K562 (cell line): ENCODE data around the gene SPRED2. TPM values are rescaled to one million over a fixed set of nuclear protein-coding genes. Genes with fewer than 3 reads are reported as not detected.

Experiments used
- ATAC-seq: fragments of 200-7000 bp; cut with Tn5 transposase; 3 replicates; pipeline ENCODE4 v1.9.1; 2020; ENCODE audit warnings: moderate library complexity
- BruUV-seq: library from RNA; stranded (reverse); fragments of 400-500 nt; replicated peaks from 2 replicates; lab custom pipeline; 2021; lab: Mats Ljungman, UMichigan
- CTCF ChIA-PET: fragments of 300-600 bp; formaldehyde crosslinking; extraction: SDS; loops from one replicate; lab custom pipeline; 2021; ENCODE audit warnings: low intra/inter-chr PET ratio; lab: Yijun Ruan, JAX
- POLR2A ChIA-PET: fragments of 300-600, 350-650 bp; sonication (Branson Sonifier 250); formaldehyde crosslinking; extraction: SDS; loops from one replicate; lab custom pipeline; 2021; ENCODE audit warnings: antibody characterized with exemption, inconsistent platforms; lab: Yijun Ruan, JAX
- DNase-seq, 4 experiments: peaks; one replicate each; pipeline versions ENCODE4 v3.0.0 to v3.0.0-alpha.2; 2011 to 2018; ENCODE audit warnings: low spot score in 3 of 4, mixed read lengths in 3 of 4; ENCODE audit errors: extremely low read depth in 1 of 4
- FAIRE-seq: peaks from 2 replicates; lab custom pipeline; 2011; peaks lifted over from hg19 to GRCh38; lab: Jason Lieb, UNC
- H2AFZ ChIP-seq: 2 replicates; pipeline ENCODE4 v1.6.0; 2011; ENCODE audit warnings: low read depth, low read length, control low read depth, inconsistent platforms
- H3K27ac ChIP-seq: fragments of 200-600 bp; 3 replicates; pipeline ENCODE4 v1.8.0; 2011; ENCODE audit warnings: low read depth, mild to moderate bottlenecking, control low read depth, inconsistent platforms, low read length, moderate library complexity, mixed read lengths; ENCODE audit errors: extremely low read depth
- H3K27me3 ChIP-seq, 2 experiments: fragments of 300-600 bp in 1 of 2; 2 replicates in 1 of 2; 3 replicates in 1 of 2; pipeline versions ENCODE4 v1.6.0 to v1.8.0; 2011; ENCODE audit warnings: inconsistent platforms in 2 of 2, low read length in 2 of 2, mild to moderate bottlenecking in 1 of 2, mixed read lengths in 1 of 2, moderate library complexity in 1 of 2; ENCODE audit not compliant: control insufficient read depth in 2 of 2, insufficient read depth in 2 of 2
- H3K36me3 ChIP-seq: fragments of 300-600 bp; 3 replicates; pipeline ENCODE4 v1.8.0; 2011; ENCODE audit warnings: mild to moderate bottlenecking, low read length, inconsistent platforms; ENCODE audit not compliant: control insufficient read depth, insufficient read depth
- H3K4me1 ChIP-seq, 2 experiments: fragments of 200-600 bp in 1 of 2; replicated peaks in 1 of 2; 2 replicates in 1 of 2; 3 replicates in 1 of 2; pipeline versions ENCODE4 v1.5.1 to v1.8.0; 2011; ENCODE audit warnings: inconsistent platforms in 2 of 2, low read length in 2 of 2, mild to moderate bottlenecking in 1 of 2, mixed read lengths in 1 of 2, moderate library complexity in 1 of 2; ENCODE audit not compliant: control insufficient read depth in 2 of 2, insufficient read depth in 2 of 2
- H3K4me2 ChIP-seq: 2 replicates; pipeline ENCODE4 v1.6.1; 2011; ENCODE audit warnings: low read length, control low read depth, inconsistent platforms, mixed read lengths; ENCODE audit not compliant: insufficient read depth
- H3K4me3 ChIP-seq: fragments of 200-600 bp; sonication (generic), shearing (Covaris generic); 2 replicates; pipeline ENCODE4 v1.5.1; 2016; ENCODE audit warnings: control low read depth, inconsistent platforms
- H3K79me2 ChIP-seq: fragments of 200-600 bp; 3 replicates; pipeline ENCODE4 v1.8.0; 2011; ENCODE audit warnings: low read length, inconsistent platforms; ENCODE audit not compliant: control insufficient read depth, insufficient read depth
- H3K9ac ChIP-seq, 2 experiments: 2 replicates each; pipeline versions ENCODE4 v1.6.0 to v1.6.1; 2011; ENCODE audit warnings: low read depth in 2 of 2, low read length in 2 of 2, control low read depth in 1 of 2, inconsistent platforms in 1 of 2, mild to moderate bottlenecking in 1 of 2, mixed read lengths in 1 of 2; ENCODE audit not compliant: insufficient read depth in 1 of 2
- H3K9me1 ChIP-seq: one replicate; pipeline ENCODE4 v1.6.0; 2011; ENCODE audit warnings: inconsistent platforms, mild to moderate bottlenecking, low read length, moderate library complexity; ENCODE audit not compliant: control insufficient read depth, insufficient read depth
- H3K9me3 ChIP-seq: replicated peaks from 2 replicates; pipeline ENCODE4 v1.5.1; 2011; ENCODE audit warnings: low read depth, low read length, inconsistent platforms; ENCODE audit not compliant: control insufficient read depth, insufficient read depth
- H4K20me1 ChIP-seq: replicated peaks from 2 replicates; pipeline ENCODE4 v1.6.1; 2011; ENCODE audit warnings: low read length, inconsistent platforms, mixed read lengths; ENCODE audit not compliant: control insufficient read depth, insufficient read depth
- BCL6 ChIP-seq: fragments of 250-450 bp; sonication (Bioruptor Pico); IDR thresholded peaks from 2 replicates; pipeline ENCODE4 v1.4.0; 2020
- CHD2 ChIP-seq: IDR thresholded peaks from 2 replicates; pipeline ENCODE4 v1.6.1; 2011; ENCODE audit warnings: low read depth, low read length
- POLR2H ChIP-seq: IDR thresholded peaks from 2 replicates; pipeline ENCODE4 v1.6.1; 2016; ENCODE audit warnings: missing genetic modification characterization, low read depth, mild to moderate bottlenecking, control low read depth, missing compliant biosample characterization, moderate library complexity
- RBM39 ChIP-seq: fragments of 200-400 bp; formaldehyde crosslinking; optimal IDR thresholded peaks from 2 replicates; pipeline ENCODE3; 2018; ENCODE audit warnings: low read depth, low read length
- ZNF24 ChIP-seq: fragments of 450-650 bp; IDR thresholded peaks from 2 replicates; pipeline ENCODE4 v1.6.1; 2016
- ZNF436 ChIP-seq: fragments of 250-450, 450-650 bp; sonication (Bioruptor Pico); formaldehyde crosslinking; IDR thresholded peaks from 2 replicates; pipeline ENCODE4 v1.7.0; 2020; ENCODE audit warnings: mild to moderate bottlenecking
- WGBS: fragments of 100-300 bp; shearing (Covaris generic); methylation state at CpG from one replicate; pipeline ENCODE4 v1.1.6; 2016; ENCODE audit warnings: low coverage, mixed read lengths; ENCODE audit not compliant: insufficient coverage; ENCODE audit errors: missing lambda C conversion rate; 5-methylcytosine and 5-hydroxymethylcytosine counted together
- in situ Hi-C: fragments of 300-500 bp; cut with MboI; formaldehyde crosslinking; loops from 4 replicates; pipeline ENCODE4 v1.15.0; 2018; ENCODE audit warnings: inconsistent platforms, mixed read lengths
- intact Hi-C: fragments of 100-400 bp; cut with micrococcal nuclease; formaldehyde crosslinking; loops from 2 replicates; pipeline ENCODE4 v1.14.2; 2022
- polyA plus RNA-seq, 8 experiments: library from polyadenylated mRNA; depleted of rRNA in 4 of 8; stranded (reverse) in 5 of 8; unstranded in 3 of 8; fragments of >200 nt; fragmentation: Nextera tagmentation in 2 of 8; fragmentation: Illumina TruSeq in 1 of 8; extraction: Ambion mirVana in 2 of 8; extraction: Trizol in 1 of 8; gene quantifications; 2 replicates each; pipeline versions ENCODE4 v1.2.1 to v1.2.3, GENCODE V29; 2011 to 2014; ENCODE audit warnings: inconsistent platforms in 1 of 8, missing spikeins in 1 of 8
- total RNA-seq, 7 experiments: library from RNA; depleted of rRNA in 6 of 7; stranded (reverse); fragments of >200 nt in 6 of 7; fragmentation: Illumina TruSeq in 2 of 7; extraction: Trizol in 2 of 7; gene quantifications; 2 replicates each; pipeline versions ENCODE4 v1.2.1 to v1.2.3, GENCODE V29; 2011 to 2021; ENCODE audit warnings: low replicate concordance in 1 of 7
- TF ChIP-seq, protein P1 (sequence below): sonication (generic); formaldehyde crosslinking; IDR thresholded peaks from 2 replicates; pipeline ENCODE4 v1.8.0; 2022; ENCODE audit warnings: missing genetic modification reagents, mild to moderate bottlenecking, borderline replicate concordance

SPRED2 gene
- total and polyA plus RNA-seq, 9 of the 15 experiments (the other 6 are each of a cell fraction or from before 2014, with no cell fraction given), result 4.6 to 50.8 (median 14.1) TPM

GRCh38 chr2:65292106-65292400 lies 140.3 kb downstream of the SPRED2 start:
- BruUV-seq, result no TSS peak
- CTCF ChIA-PET, result interaction anchor here (0.6 kb wide), 1 partner anchor 192 kb away, joined by 4 read pairs; no protein-coding TSS in a partner anchor
- no peaks in the 10 kb centered on the region for H4K20me1 ChIP-seq
- intact Hi-C loops, result no loop called here
- no peak overlapping the region for H3K4me3 ChIP-seq
- H3K36me3 ChIP-seq, result no peaks in the 10 kb centered on the region
- H3K79me2 ChIP-seq, result no peaks in the 10 kb centered on the region
- no peaks in the 10 kb centered on the region for H3K9me3 ChIP-seq
- TF ChIP-seq BCL6, result no peak
- no peak for TF ChIP-seq ZNF436 (CRISPR knock-in tag)
- TF ChIP-seq ZNF24, result no peak
- TF ChIP-seq, protein P1, sequence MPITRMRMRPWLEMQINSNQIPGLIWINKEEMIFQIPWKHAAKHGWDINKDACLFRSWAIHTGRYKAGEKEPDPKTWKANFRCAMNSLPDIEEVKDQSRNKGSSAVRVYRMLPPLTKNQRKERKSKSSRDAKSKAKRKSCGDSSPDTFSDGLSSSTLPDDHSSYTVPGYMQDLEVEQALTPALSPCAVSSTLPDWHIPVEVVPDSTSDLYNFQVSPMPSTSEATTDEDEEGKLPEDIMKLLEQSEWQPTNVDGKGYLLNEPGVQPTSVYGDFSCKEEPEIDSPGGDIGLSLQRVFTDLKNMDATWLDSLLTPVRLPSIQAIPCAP (CRISPR knock-in tag), result no peak
- no peak for TF ChIP-seq CHD2
- no peak for TF ChIP-seq RBM39
- TF ChIP-seq POLR2H (tag), result no peak
- H3K4me2 ChIP-seq, result no peak overlapping the region
- 91% methylated on average over 3 of the region's 3 CpGs for WGBS
- H2AFZ ChIP-seq, result no peak overlapping the region
- H3K4me1 ChIP-seq, result peaks cover 30 to 34% of the 10 kb centered on the region in 2 experiments
- no peak overlapping the region for H3K9ac ChIP-seq
- H3K9me1 ChIP-seq, result no peaks in the 10 kb centered on the region
- H3K27me3 ChIP-seq, result no peaks in the 10 kb centered on the region
- FAIRE-seq (no peak), ATAC-seq (no peak), DNase-seq (no peak)
- in situ Hi-C loops, result no loop called here
- POLR2A ChIA-PET, result interaction anchor here (0.5 to 2.7 kb wide), 3 partner anchors 15 to 189 kb away, joined by 3 to 16 read pairs (median 3); no protein-coding TSS in a partner anchor
- H3K27ac ChIP-seq, result no peak overlapping the region
